ENCODE results near the gene HMGXB3.

The HMGXB3 gene

DNA sequence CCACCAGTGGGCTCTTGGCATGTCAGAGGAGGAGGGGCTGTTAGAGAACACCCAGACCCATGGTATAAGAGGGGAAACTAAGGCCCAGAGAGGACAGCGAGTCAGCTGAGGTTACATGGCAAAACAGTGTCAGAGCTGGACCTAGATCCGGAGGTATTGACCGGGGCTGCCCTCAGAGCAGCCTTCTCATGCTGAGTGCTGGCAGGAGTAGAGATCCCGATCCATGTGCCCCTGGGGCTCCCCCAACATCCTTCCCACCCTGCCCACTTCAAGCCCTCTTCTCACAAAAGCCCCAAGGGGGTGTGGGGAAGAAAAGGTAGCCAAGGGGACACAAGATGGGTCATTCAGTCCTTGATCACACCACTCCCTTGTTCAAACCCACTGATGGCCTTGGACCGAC lies 65.9 kb downstream of the HMGXB3 start:
- Histone ChIP-seq H3K9me3 (ENCODE audit: insufficient read depth, low read length) (no peaks in the 10 kb centered on the region), H3K79me2 (ENCODE audit: insufficient read depth, low read length) (no peaks in the 10 kb centered on the region), H2AFZ (ENCODE audit: low read depth, low read length, severe bottlenecking) (no peak overlapping the region), H3K36me3 (ENCODE audit: low read length) (no peaks in the 10 kb centered on the region), H3K4me2 (ENCODE audit: low read depth, low read length, poor library complexity, severe bottlenecking) (no peak overlapping the region), H3K4me3 (ENCODE audit: insufficient read depth, low read length, poor library complexity, severe bottlenecking) (no peak overlapping the region), H4K20me1 (ENCODE audit: low read depth, low read length) (no peaks in the 10 kb centered on the region), H3K27ac (ENCODE audit: low read depth, low read length) (no peak overlapping the region), H3K9ac (ENCODE audit: low read length) (no peak overlapping the region), H3K27me3 (ENCODE audit: low read length) (no peaks in the 10 kb centered on the region), H3K9me2 (replicated peaks; ENCODE audit: insufficient read depth, low read length) (no peaks in the 10 kb centered on the region), H3F3A (ENCODE audit: insufficient read depth) (no peaks in the 10 kb centered on the region)
- TF ChIP-seq, protein P1, sequence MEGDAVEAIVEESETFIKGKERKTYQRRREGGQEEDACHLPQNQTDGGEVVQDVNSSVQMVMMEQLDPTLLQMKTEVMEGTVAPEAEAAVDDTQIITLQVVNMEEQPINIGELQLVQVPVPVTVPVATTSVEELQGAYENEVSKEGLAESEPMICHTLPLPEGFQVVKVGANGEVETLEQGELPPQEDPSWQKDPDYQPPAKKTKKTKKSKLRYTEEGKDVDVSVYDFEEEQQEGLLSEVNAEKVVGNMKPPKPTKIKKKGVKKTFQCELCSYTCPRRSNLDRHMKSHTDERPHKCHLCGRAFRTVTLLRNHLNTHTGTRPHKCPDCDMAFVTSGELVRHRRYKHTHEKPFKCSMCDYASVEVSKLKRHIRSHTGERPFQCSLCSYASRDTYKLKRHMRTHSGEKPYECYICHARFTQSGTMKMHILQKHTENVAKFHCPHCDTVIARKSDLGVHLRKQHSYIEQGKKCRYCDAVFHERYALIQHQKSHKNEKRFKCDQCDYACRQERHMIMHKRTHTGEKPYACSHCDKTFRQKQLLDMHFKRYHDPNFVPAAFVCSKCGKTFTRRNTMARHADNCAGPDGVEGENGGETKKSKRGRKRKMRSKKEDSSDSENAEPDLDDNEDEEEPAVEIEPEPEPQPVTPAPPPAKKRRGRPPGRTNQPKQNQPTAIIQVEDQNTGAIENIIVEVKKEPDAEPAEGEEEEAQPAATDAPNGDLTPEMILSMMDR (IDR thresholded peaks at IDR 0.05; ENCODE audit: insufficient read depth, low read length, poor library complexity, severe bottlenecking): no peak
- TF ChIP-seq EZH2phosphoT487 (conservative IDR thresholded peaks at IDR 0.05; ENCODE audit: low read length): no peak

- no peak overlapping the region for H3K4me3 ChIP-seq (ENCODE audit: insufficient read depth, low read length, poor library complexity, severe bottlenecking)
- TF ChIP-seq EZH2phosphoT487 (conservative IDR thresholded peaks at IDR 0.05; ENCODE audit: low read length): no peak
- TF ChIP-seq, protein P1 (IDR thresholded peaks at IDR 0.05; ENCODE audit: insufficient read depth, low read length, poor library complexity, severe bottlenecking): no peak
- H3K9me3 ChIP-seq (ENCODE audit: insufficient read depth, low read length): no peaks in the 10 kb centered on the region
- no peak overlapping the region for H3K27ac ChIP-seq (ENCODE audit: low read depth, low read length)
- no peak overlapping the region for H2AFZ ChIP-seq (ENCODE audit: low read depth, low read length, severe bottlenecking)
- no peak overlapping the region for H3K9ac ChIP-seq (ENCODE audit: low read length)
- no peaks in the 10 kb centered on the region for H3F3A ChIP-seq (ENCODE audit: insufficient read depth)
- H3K79me2 ChIP-seq (ENCODE audit: insufficient read depth, low read length): no peaks in the 10 kb centered on the region
- no peaks in the 10 kb centered on the region for H3K36me3 ChIP-seq (ENCODE audit: low read length)
- no peaks in the 10 kb centered on the region for H3K9me2 ChIP-seq (replicated peaks; ENCODE audit: insufficient read depth, low read length)
- H3K27me3 ChIP-seq (ENCODE audit: low read length): no peaks in the 10 kb centered on the region
- H3K4me2 ChIP-seq (ENCODE audit: low read depth, low read length, poor library complexity, severe bottlenecking): no peak overlapping the region
- H4K20me1 ChIP-seq (ENCODE audit: low read depth, low read length): no peaks in the 10 kb centered on the region
Measured at GRCh38 chr5:150066901-150067396, 66.4 kb downstream of the HMGXB3 start.

DNA sequence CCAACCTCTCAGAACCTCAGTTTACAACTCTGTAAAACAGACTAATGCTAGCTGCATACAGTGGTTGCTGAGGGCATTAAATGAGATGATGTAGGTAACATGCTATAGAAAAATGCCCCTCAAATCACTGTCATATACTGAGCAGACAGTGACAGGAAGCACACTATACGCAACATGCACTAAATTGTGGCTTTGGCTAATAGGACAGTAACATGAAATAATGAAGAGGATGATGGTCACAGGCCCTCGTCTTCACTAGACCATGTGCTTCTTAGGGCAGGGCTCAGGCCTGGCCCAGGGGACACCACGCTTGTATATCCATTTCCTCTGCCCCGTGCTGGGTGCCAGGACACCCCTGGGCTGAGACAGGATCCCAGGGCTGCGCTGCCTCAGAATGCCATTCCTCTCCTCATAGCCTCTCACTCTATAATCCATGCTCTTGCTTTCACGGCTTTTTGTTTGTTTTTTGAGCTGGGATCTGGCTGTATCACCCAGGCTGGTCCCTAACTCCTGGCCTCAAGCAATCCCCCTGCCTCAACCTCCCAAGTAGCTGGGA lies 66.9 kb downstream of the HMGXB3 start:
- Histone ChIP-seq H3K4me2 (ENCODE audit: low read depth, low read length, poor library complexity, severe bottlenecking) (no peak overlapping the region), H4K20me1 (ENCODE audit: low read depth, low read length) (no peaks in the 10 kb centered on the region), H2AFZ (ENCODE audit: low read depth, low read length, severe bottlenecking) (no peak overlapping the region), H3K9me2 (replicated peaks; ENCODE audit: insufficient read depth, low read length) (no peaks in the 10 kb centered on the region), H3K9ac (ENCODE audit: low read length) (no peak overlapping the region), H3K36me3 (ENCODE audit: low read length) (no peaks in the 10 kb centered on the region), H3K27ac (ENCODE audit: low read depth, low read length) (no peak overlapping the region), H3K9me3 (ENCODE audit: insufficient read depth, low read length) (no peaks in the 10 kb centered on the region), H3F3A (ENCODE audit: insufficient read depth) (no peaks in the 10 kb centered on the region), H3K27me3 (ENCODE audit: low read length) (no peaks in the 10 kb centered on the region), H3K79me2 (ENCODE audit: insufficient read depth, low read length) (no peaks in the 10 kb centered on the region), H3K4me3 (ENCODE audit: insufficient read depth, low read length, poor library complexity, severe bottlenecking) (no peak overlapping the region)
- TF ChIP-seq, protein P1 (IDR thresholded peaks at IDR 0.05; ENCODE audit: insufficient read depth, low read length, poor library complexity, severe bottlenecking): no peak
- no peak for TF ChIP-seq EZH2phosphoT487 (conservative IDR thresholded peaks at IDR 0.05; ENCODE audit: low read length)
